ENCODE measurements around the gene PRKG1.
"Not testable (repeated sequence)": the region's sequence is repeated elsewhere in the genome, so short reads cannot be mapped to it uniquely, and the experiment has no call there.

- not testable (repeated sequence) for TF ChIP-seq EZH2phosphoT487 (IDR thresholded peaks at IDR 0.05; ENCODE audit: low read depth)
- TF ChIP-seq, protein P1, sequence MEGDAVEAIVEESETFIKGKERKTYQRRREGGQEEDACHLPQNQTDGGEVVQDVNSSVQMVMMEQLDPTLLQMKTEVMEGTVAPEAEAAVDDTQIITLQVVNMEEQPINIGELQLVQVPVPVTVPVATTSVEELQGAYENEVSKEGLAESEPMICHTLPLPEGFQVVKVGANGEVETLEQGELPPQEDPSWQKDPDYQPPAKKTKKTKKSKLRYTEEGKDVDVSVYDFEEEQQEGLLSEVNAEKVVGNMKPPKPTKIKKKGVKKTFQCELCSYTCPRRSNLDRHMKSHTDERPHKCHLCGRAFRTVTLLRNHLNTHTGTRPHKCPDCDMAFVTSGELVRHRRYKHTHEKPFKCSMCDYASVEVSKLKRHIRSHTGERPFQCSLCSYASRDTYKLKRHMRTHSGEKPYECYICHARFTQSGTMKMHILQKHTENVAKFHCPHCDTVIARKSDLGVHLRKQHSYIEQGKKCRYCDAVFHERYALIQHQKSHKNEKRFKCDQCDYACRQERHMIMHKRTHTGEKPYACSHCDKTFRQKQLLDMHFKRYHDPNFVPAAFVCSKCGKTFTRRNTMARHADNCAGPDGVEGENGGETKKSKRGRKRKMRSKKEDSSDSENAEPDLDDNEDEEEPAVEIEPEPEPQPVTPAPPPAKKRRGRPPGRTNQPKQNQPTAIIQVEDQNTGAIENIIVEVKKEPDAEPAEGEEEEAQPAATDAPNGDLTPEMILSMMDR (IDR thresholded peaks at IDR 0.05; ENCODE audit: low read depth, low read length) = not testable (repeated sequence)
Observed at GRCh38 chr10:51267980-51268570, 193.8 kb downstream of the PRKG1 start.

Data from OCI-LY3 (cell line).